Astrocyte (in vitro differentiated cells and primary cell): ENCODE measurements around the gene AOAH.

Experiments used
- CTCF ChIP-seq: IDR thresholded peaks from 2 replicates; pipeline ENCODE4 v1.5.1; 2011; ENCODE audit warnings: low read depth, mild to moderate bottlenecking, inconsistent platforms, low read length, moderate library complexity; ENCODE audit not compliant: insufficient read depth
- EZH2 ChIP-seq: IDR thresholded peaks from 2 replicates; pipeline ENCODE4 v1.6.1; 2012; ENCODE audit warnings: mild to moderate bottlenecking, low read length, inconsistent platforms; ENCODE audit not compliant: insufficient read depth

GRCh38 chr7:36648441-36648840, 75.9 kb downstream of the AOAH start:
- TF ChIP-seq EZH2 (no peak), CTCF (no peak)
